NCI-H510A treated with DMSO at 0.1 percent for 48 hours (cell line): ENCODE data around the gene GFRAL.

Source experiments
- DNase-seq: peaks from one replicate; lab custom pipeline; 2025; lab: John Stamatoyannopoulos, UW

Gene GFRAL

DNA sequence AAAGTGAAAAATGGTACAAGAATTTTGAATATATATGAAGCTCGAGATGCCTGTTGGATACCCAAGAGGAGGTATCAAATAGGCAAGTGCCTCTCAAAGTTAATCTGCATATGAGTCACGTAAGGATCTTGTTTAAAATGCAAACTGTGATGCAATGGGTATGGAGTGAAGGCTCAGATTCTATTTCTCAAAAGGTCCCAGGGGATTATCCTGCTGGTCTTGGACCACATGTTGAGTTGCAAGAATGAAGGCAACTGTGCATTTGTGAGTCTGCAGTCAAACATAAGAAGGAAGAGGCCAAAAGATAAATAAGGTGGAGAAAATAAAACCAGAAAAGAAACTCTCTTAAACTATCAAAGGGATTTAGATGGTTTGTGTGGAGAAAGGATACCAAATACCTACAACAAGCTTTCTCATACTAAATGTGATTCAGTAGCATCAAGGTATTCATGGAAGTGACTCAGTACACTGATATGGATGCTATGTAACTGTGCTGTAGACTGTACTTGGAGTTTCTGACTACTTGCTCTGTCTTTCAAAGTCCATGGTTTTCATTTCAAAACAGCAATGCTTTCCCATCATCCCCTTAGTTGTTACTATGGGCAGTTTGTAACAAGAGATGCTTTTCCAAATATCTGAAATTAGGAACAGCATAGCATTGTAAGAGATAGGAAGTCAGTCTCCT is 106.3 kb downstream of the GFRAL start:
- no peak for DNase-seq

- DNase-seq = no peak
Observed at GRCh38 chr6:55437141-55437540, 109.9 kb downstream of the GFRAL start.

GRCh38 chr6:55438203-55438602 is 110.9 kb downstream of the GFRAL start:
- no peak for DNase-seq

DNA sequence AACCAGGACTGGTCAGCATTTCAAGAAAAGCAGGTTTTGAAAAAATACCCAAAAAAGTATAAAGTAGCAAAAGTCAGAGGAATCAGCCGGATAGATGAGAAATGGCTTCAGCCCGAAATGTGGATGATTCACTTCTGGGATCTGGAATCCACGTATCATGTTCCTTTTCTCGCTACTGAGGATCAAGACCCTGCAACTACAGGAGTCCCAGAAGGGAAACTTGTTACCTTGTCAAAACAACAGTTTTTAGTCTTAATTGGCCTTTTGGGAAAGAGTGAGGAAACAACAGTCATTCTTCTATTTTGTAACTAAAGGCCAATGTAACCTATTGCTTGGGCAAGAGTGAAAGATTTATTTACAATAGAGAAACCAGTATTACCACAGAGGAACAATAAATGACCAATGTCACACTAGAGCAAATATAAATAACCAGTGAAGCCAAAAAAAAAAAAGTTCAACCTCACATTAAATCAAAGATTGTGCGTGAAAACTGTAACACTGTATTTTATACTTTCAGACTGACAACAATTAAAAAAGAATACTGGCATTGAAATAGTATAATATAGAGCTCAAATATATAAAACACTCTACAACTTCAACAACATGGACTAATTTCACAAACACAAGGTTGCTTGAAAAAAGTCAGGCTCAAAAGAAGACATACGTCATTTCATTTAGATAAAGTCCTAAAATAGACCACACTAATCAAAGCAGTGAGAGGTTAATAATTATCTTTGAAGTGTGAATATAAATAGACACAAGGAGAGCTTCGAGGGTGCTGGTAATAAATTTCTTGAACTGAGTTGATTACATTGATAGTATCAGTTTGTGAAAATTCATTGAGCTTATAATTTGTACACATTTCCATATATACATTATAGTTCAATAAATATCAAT is 116.2 kb downstream of the GFRAL start:
- no peak for DNase-seq

DNA sequence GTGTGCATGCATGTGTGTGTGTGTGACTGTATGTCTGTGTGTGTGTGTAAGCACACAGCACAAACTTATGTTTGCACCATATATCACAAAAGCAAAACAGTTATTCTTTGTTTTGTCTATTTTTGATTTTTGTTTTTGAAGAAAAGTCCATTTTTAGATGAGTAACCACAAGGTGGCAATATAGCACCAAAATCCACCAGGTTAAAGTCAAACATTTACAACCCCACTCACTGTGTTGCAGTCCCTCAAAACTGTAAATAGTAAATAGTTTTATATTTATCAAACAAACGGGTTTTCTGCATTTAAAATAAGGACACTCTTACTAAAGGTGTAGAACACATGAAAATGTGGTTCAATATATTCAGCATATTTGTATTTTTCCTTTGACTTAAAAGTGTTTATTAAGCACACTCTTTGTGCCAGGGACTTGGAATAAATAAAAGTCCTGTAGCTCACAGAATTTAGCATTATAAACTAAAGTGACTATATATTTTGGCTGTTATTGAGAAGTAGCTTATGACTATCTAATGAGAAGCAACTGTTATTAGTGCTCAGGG is 118.5 kb downstream of the GFRAL start:
- DNase-seq = peak; percentile 51

GRCh38 chr6:55447891-55448290 is 120.6 kb downstream of the GFRAL start:
- DNase-seq = no peak

DNA sequence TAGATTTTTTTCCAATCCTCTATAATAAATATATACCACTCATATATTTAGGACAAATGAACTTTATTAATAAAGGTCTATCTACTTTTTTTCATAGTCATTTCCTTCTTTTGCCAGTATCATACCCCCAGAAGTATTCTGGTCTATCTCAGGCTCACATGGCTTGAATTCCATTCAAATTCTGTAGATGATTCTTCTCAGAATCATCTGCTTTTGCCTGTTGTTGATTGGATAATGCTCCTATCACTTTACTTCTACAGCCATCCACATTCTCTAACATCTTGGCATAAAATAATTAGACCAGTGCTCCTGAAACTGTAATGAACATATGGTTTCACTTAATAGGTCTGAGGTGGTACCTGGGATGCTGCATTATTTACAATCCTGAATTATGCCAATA is 121.2 kb downstream of the GFRAL start:
- no peak for DNase-seq

DNA sequence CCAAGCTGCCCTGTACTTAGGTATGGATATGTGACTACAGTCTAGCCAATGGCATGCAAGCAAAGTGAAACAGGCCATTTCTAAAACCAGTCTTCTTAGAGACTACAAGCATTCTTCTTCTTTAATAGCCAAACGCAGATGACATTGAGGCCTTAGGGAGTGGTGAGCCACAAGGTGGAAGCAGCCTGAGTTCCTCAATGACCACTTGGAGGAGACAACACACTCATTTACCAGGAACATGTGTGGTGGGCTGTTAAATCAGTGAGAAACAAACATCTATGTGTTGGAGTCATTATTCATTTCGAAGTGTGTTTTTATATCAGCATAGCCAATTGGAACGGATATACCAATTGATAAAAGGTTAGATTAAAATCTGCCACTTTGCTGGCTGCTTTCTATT is 122.0 kb downstream of the GFRAL start:
- DNase-seq = no peak

DNA sequence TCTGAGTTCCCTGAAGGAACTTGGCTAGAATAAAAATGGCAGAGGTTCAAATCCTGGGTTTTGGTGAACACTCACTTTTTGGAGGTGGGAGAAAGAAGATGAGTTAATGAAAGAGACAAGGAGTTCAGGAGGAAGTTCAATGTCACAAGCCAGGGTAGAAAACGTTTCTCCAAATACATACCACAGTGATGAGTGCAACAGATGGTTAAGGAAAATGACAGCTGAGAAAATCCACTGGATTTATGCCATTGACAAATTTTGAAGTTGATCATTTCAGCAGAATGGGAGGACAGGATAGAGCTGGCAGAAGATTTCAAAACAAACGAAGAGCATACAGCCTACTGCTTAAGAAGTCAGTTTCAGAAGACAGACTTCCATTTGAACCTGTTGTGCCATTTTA is 122.7 kb downstream of the GFRAL start:
- no peak for DNase-seq
